ENCODE data around the gene USP47.

Gene USP47

GRCh38 chr11:11946878-11947277 lies 105.1 kb downstream of the USP47 start (continued):
- no peak for TF ChIP-seq GLIS3 (CRISPR knock-in tag; IDR thresholded peaks at IDR 0.05)
- TF ChIP-seq PPARA (CRISPR knock-in tag; IDR thresholded peaks at IDR 0.05; ENCODE audit: borderline replicate concordance), result no peak
- no peak for TF ChIP-seq ARNTL (CRISPR knock-in tag; IDR thresholded peaks at IDR 0.05; ENCODE audit: borderline replicate concordance, low read depth)

- TF ChIP-seq ZNF565 (CRISPR knock-in tag; conservative IDR thresholded peaks at IDR 0.05; ENCODE audit: low read depth), result no peak
- no peak for TF ChIP-seq CSDC2 (CRISPR knock-in tag; IDR thresholded peaks at IDR 0.05)
- TF ChIP-seq BACH2 (CRISPR knock-in tag; IDR thresholded peaks at IDR 0.05; ENCODE audit: borderline replicate concordance), result no peak
- TF ChIP-seq ZC3H10 (CRISPR knock-in tag; IDR thresholded peaks at IDR 0.05), result no peak
- no peak for TF ChIP-seq POU6F1 (CRISPR knock-in tag; IDR thresholded peaks at IDR 0.05; ENCODE audit: borderline replicate concordance, low read depth)
- TF ChIP-seq CREB5 (CRISPR knock-in tag; IDR thresholded peaks at IDR 0.05; ENCODE audit: low read depth), result no peak
- no peak for ATAC-seq
Observed at GRCh38 chr11:11947825-11948224, 106.1 kb downstream of the USP47 start.

GRCh38 chr11:11948242-11948947 lies 106.6 kb downstream of the USP47 start:
- no peak for ATAC-seq

GRCh38 chr11:11949482-11949881 lies 107.7 kb downstream of the USP47 start:
- ATAC-seq, result no peak
- TF ChIP-seq TCF4 (CRISPR knock-in tag; IDR thresholded peaks at IDR 0.05; ENCODE audit: borderline replicate concordance) (no peak), TOX (CRISPR knock-in tag; IDR thresholded peaks at IDR 0.05; ENCODE audit: borderline replicate concordance) (no peak), CSDC2 (CRISPR knock-in tag; IDR thresholded peaks at IDR 0.05) (no peak), SNAI2 (CRISPR knock-in tag; IDR thresholded peaks at IDR 0.05) (no peak), TSHZ2 (CRISPR knock-in tag; IDR thresholded peaks at IDR 0.05) (no peak), OSR1 (CRISPR knock-in tag; IDR thresholded peaks at IDR 0.05) (no peak), CSRNP3 (CRISPR knock-in tag; IDR thresholded peaks at IDR 0.05) (no peak), CREB5 (CRISPR knock-in tag; IDR thresholded peaks at IDR 0.05; ENCODE audit: low read depth) (no peak), ISL1 (CRISPR knock-in tag; IDR thresholded peaks at IDR 0.05) (no peak), PATZ1 (CRISPR knock-in tag; IDR thresholded peaks at IDR 0.05; ENCODE audit: borderline replicate concordance) (no peak), ARNTL (CRISPR knock-in tag; IDR thresholded peaks at IDR 0.05; ENCODE audit: borderline replicate concordance, low read depth) (no peak), RARB (CRISPR knock-in tag; IDR thresholded peaks at IDR 0.05) (no peak), BACH2 (CRISPR knock-in tag; IDR thresholded peaks at IDR 0.05; ENCODE audit: borderline replicate concordance) (no peak)

More at GRCh38 chr11:11948242-11948947, 106.6 kb downstream of the USP47 start:
- TF ChIP-seq ZNF70 (CRISPR knock-in tag; IDR thresholded peaks at IDR 0.05) (no peak), POU6F1 (CRISPR knock-in tag; IDR thresholded peaks at IDR 0.05; ENCODE audit: borderline replicate concordance, low read depth) (no peak)

All from SK-N-SH treated with all-trans-retinoic acid at 6 μM for 48 hours (cell line).